B cell (primary cell): Measurements from ENCODE around the gene SIRPA. TPM values are rescaled to one million over a fixed set of nuclear protein-coding genes. Genes with fewer than 3 reads are reported as not detected.

Source experiments
- ATAC-seq: fragments of 200-7000 bp; cut with Tn5 transposase; one replicate; pipeline ENCODE4 v1.10.0; 2021; ENCODE audit warnings: low read depth, mild to moderate bottlenecking, moderate number of reproducible peaks, moderate library complexity
- CTCF ChIA-PET: fragments of 350-600 bp; sonication (Branson Sonifier 250); formaldehyde crosslinking; loops from one replicate; lab custom pipeline; 2021; ENCODE audit warnings: antibody characterized with exemption, inconsistent platforms; lab: Charles Lee
- POLR2A ChIA-PET: fragments of 350-600 bp; sonication (Branson Sonifier 250); formaldehyde crosslinking; loops from one replicate; lab custom pipeline; 2021; ENCODE audit warnings: antibody characterized with exemption; lab: Charles Lee
- DNase-seq: peaks from one replicate; pipeline ENCODE4 v3.0.0; 2013
- H2AFZ ChIP-seq: 2 replicates; pipeline ENCODE4 v1.6.1; 2012; ENCODE audit warnings: mild to moderate bottlenecking, low read depth, low read length; ENCODE audit not compliant: insufficient read depth, poor library complexity, severe bottlenecking
- H3K27ac ChIP-seq, 2 donors: 1 replicate in 1 of 2; 2 replicates in 1 of 2; pipeline ENCODE4 v1.5.1; 2012 to 2013; ENCODE audit warnings: low read length in 2 of 2, mild to moderate bottlenecking in 2 of 2, moderate library complexity in 1 of 2
- H3K27me3 ChIP-seq, 4 experiments: fragments of 200-600 bp in 1 of 4; sonication (generic) in 1 of 4; replicated peaks in 1 of 4; 1 replicate in 2 of 4; 2 replicates in 2 of 4; pipeline versions ENCODE4 v1.6.1 to v1.7.0; 2013 to 2016; ENCODE audit warnings: low read length in 3 of 4, mild to moderate bottlenecking in 2 of 4, mixed read lengths in 1 of 4, moderate library complexity in 1 of 4; ENCODE audit not compliant: insufficient read depth in 4 of 4, control insufficient read depth in 3 of 4; ENCODE audit errors: control extremely low read depth in 1 of 4
- H3K36me3 ChIP-seq, 2 experiments: replicated peaks in 1 of 2; 1 replicate in 1 of 2; 2 replicates in 1 of 2; pipeline versions ENCODE4 v1.6.1 to v1.7.1; 2013; ENCODE audit warnings: low read length in 1 of 2; ENCODE audit not compliant: insufficient read depth in 2 of 2, control insufficient read depth in 1 of 2; ENCODE audit errors: control extremely low read depth in 1 of 2, extremely low read depth in 1 of 2
- H3K4me1 ChIP-seq, 2 donors: fragments of 200-600 bp in 1 of 2; sonication (generic) in 1 of 2; 1 replicate in 1 of 2; 2 replicates in 1 of 2; pipeline versions ENCODE4 v1.5.1 to v1.6.1; 2013 to 2017; ENCODE audit warnings: low read length in 2 of 2; ENCODE audit not compliant: control insufficient read depth in 2 of 2, insufficient read depth in 2 of 2
- H3K4me2 ChIP-seq: replicated peaks from 2 replicates; pipeline ENCODE3; 2012; ENCODE audit warnings: mild to moderate bottlenecking, low read depth, low read length; ENCODE audit not compliant: poor library complexity, severe bottlenecking
- H3K4me3 ChIP-seq, 5 experiments: fragments of 200-600 bp in 1 of 5; sonication (generic) in 1 of 5; 1 replicate in 3 of 5; 2 replicates in 2 of 5; pipeline versions ENCODE4 v1.5.1 to v1.7.0; 2011 to 2016; ENCODE audit warnings: low read length in 4 of 5, mild to moderate bottlenecking in 4 of 5, low read depth in 2 of 5, control low read depth in 1 of 5, moderate library complexity in 1 of 5; ENCODE audit not compliant: insufficient read depth in 1 of 5; ENCODE audit errors: control extremely low read depth in 1 of 5, extremely low read depth in 1 of 5
- H3K79me2 ChIP-seq: fragments of 200-600 bp; sonication (generic); one replicate; pipeline ENCODE4 v1.6.0; 2016; ENCODE audit warnings: low read length; ENCODE audit not compliant: control insufficient read depth, insufficient read depth
- H3K9ac ChIP-seq: fragments of 200-600 bp; sonication (generic); 2 replicates; pipeline ENCODE4 v1.6.1; 2017; ENCODE audit warnings: mild to moderate bottlenecking, low read length, moderate library complexity
- H3K9me3 ChIP-seq, 3 donors: one replicate each; pipeline versions ENCODE4 v1.6.1 to v1.7.1; 2013; ENCODE audit warnings: low read length in 2 of 3; ENCODE audit not compliant: control insufficient read depth in 2 of 3, insufficient read depth in 1 of 3; ENCODE audit errors: control extremely low read depth in 1 of 3
- H4K20me1 ChIP-seq: 2 replicates; pipeline ENCODE4 v1.6.0; 2012; ENCODE audit warnings: mild to moderate bottlenecking, low read length; ENCODE audit not compliant: insufficient read depth, control insufficient read depth, poor library complexity, severe bottlenecking
- H3K27ac Mint-ChIP-seq: one replicate; pipeline ENCODE4 v1.8.0; 2021; ENCODE audit warnings: mixed read lengths
- H3K27me3 Mint-ChIP-seq: one replicate; pipeline ENCODE4 v1.8.0; 2021; ENCODE audit warnings: mixed read lengths
- H3K4me1 Mint-ChIP-seq: one replicate; pipeline ENCODE4 v1.8.0; 2021; ENCODE audit warnings: mixed read lengths
- H3K4me3 Mint-ChIP-seq: one replicate; pipeline ENCODE4 v1.8.0; 2021; ENCODE audit warnings: mixed read lengths
- H3K9me3 Mint-ChIP-seq: one replicate; pipeline ENCODE4 v1.8.0; 2022; ENCODE audit warnings: mixed read lengths; ENCODE audit not compliant: insufficient read depth
- CTCF ChIP-seq: fragments of 200-600 bp; IDR thresholded peaks from one replicate; pipeline ENCODE4 v1.8.0; 2022; ENCODE audit warnings: antibody characterized with exemption, mild to moderate bottlenecking
- EZH2 ChIP-seq: IDR thresholded peaks from 2 replicates; pipeline ENCODE4 v1.6.1; 2012; ENCODE audit warnings: borderline replicate concordance, low read depth, mild to moderate bottlenecking, moderate library complexity, low read length; ENCODE audit not compliant: insufficient read depth, poor library complexity, severe bottlenecking
- WGBS: methylation state at CpG from one replicate; pipeline ENCODE4 v1.1.5; 2013; ENCODE audit warnings: missing lambda C conversion rate; ENCODE audit not compliant: insufficient coverage; 5-methylcytosine and 5-hydroxymethylcytosine counted together
- intact Hi-C: fragments of 100-400 bp; cut with micrococcal nuclease; formaldehyde crosslinking; loops from one replicate; pipeline ENCODE4 v1.10.0; 2022
- polyA plus RNA-seq: library from polyadenylated mRNA; depleted of rRNA; stranded (reverse); fragments of >200 nt; gene quantifications from 2 replicates; pipeline ENCODE4 v1.2.3, GENCODE V29; 2012
- total RNA-seq, 2 donors: library from RNA; stranded (reverse); fragments of 120-200 nt in 1 of 2; gene quantifications; 1 replicate in 1 of 2; 2 replicates in 1 of 2; pipeline versions ENCODE4 v1.2.3 to v1.2.4, GENCODE V29; 2013 to 2022

Gene SIRPA
- total and polyA plus RNA-seq, 2 donors (not counting 1 experiment from before 2014, with no cell fraction given) = 0.94 to 10.2 TPM

- peaks cover 9% of the 10 kb centered on the region for H3K27me3 Mint-ChIP-seq
- no peaks in the 10 kb centered on the region for H3K36me3 ChIP-seq
- TF ChIP-seq EZH2 = no peak
- TF ChIP-seq CTCF = no peak
- 88% methylated on average over 6 of the region's 9 CpGs for WGBS
- H3K4me1 Mint-ChIP-seq = peaks cover 43% of the 10 kb centered on the region
- CTCF ChIA-PET = interaction anchor here (1.1 kb wide), 1 partner anchor 8 kb away, joined by 3 read pairs; no protein-coding TSS in a partner anchor
- POLR2A ChIA-PET = interaction anchor here (0.5 kb wide), 1 partner anchor 11 kb away, joined by 6 read pairs; no protein-coding TSS in a partner anchor
- no peaks in the 10 kb centered on the region for H4K20me1 ChIP-seq
- H3K4me3 ChIP-seq = no peak overlapping the region
- no peak for ATAC-seq
- no peak overlapping the region for H3K4me2 ChIP-seq
- H3K27me3 ChIP-seq = peaks cover 0 to 4% (median 0%) of the 10 kb centered on the region in 4 experiments
- intact Hi-C loops = no loop called here
- H2AFZ ChIP-seq = no peak overlapping the region
- H3K9me3 ChIP-seq = peaks cover 0 to 26% (median 0%) of the 10 kb centered on the region in 3 donors
- no peak overlapping the region for H3K27ac ChIP-seq
- no peak overlapping the region for H3K4me3 Mint-ChIP-seq
- H3K79me2 ChIP-seq = no peaks in the 10 kb centered on the region
- no peak overlapping the region for H3K27ac Mint-ChIP-seq
- peaks cover 14 to 28% of the 10 kb centered on the region in 2 donors for H3K4me1 ChIP-seq
- no peak for DNase-seq
- H3K9me3 Mint-ChIP-seq = no peaks in the 10 kb centered on the region
- no peak overlapping the region for H3K9ac ChIP-seq
Observed at GRCh38 chr20:1879369-1879768, 15.8 kb upstream of the SIRPA start.

GRCh38 chr20:1879934-1880333 is 15.3 kb upstream of the SIRPA start:
- 88% methylated on average over 4 of the region's 4 CpGs for WGBS
- CTCF ChIA-PET = interaction anchor here (1.1 kb wide), 1 partner anchor 9 kb away, joined by 3 read pairs; no protein-coding TSS in a partner anchor
- POLR2A ChIA-PET = no interaction called here
- Histone ChIP-seq H4K20me1 (no peaks in the 10 kb centered on the region), H3K9ac (no peak overlapping the region), H3K27me3 (peaks cover 0 to 5% (median 0%) of the 10 kb centered on the region in 4 experiments), H3K4me1 (peaks cover 14 to 28% of the 10 kb centered on the region in 2 donors), H3K9me3 (peaks cover 0 to 26% (median 0%) of the 10 kb centered on the region in 3 donors), H3K4me3 (no peak overlapping the region), H3K79me2 (no peaks in the 10 kb centered on the region), H2AFZ (no peak overlapping the region), H3K27ac (no peak overlapping the region), H3K36me3 (no peaks in the 10 kb centered on the region), H3K4me2 (no peak overlapping the region)
- Mint-ChIP-seq H3K4me3 (no peak overlapping the region), H3K9me3 (no peaks in the 10 kb centered on the region), H3K4me1 (peaks cover 43% of the 10 kb centered on the region), H3K27ac (peak overlapping the region; percentile 26), H3K27me3 (peaks cover 9% of the 10 kb centered on the region)
- no peak for DNase-seq
- no peak for TF ChIP-seq EZH2
- no peak for TF ChIP-seq CTCF
- intact Hi-C loops = no loop called here
- ATAC-seq = no peak
